ENCODE measurements around the gene DIP2C. TPM values are rescaled to one million over a fixed set of nuclear protein-coding genes. Genes with fewer than 3 reads are reported as not detected.
A peak's percentile ranks its signal among the peaks of the same experiment; 100 is the strongest.
"Not testable (repeated sequence)": the region's sequence is repeated elsewhere in the genome, so short reads cannot be mapped to it uniquely, and the experiment has no call there.

DIP2C gene
- total RNA-seq, 1 donor from 2014 or later: 0.53 TPM

DNA sequence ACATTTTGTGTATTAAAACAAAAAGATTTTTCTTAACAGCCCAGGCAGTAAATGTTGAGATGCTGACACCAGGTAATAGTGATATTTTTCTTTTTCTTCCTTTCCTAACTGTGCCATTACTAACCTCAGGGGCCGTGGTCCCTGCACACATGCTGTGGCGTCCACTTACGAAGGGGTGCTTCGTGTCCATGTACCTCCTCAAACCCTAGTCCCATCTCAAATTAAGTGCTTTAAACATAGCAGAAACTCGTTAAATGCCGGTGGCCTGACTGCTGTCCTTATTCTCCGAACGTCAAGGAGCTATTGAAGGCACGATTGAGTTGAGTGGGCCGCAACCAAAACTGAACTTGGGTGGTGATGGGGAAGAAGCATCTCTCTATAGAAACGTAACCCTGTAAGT is 421.8 kb downstream of the DIP2C start:
- H3K4me3 ChIP-seq (ENCODE audit: low read depth, low read length): no peak overlapping the region
- no peak for FAIRE-seq

DNA sequence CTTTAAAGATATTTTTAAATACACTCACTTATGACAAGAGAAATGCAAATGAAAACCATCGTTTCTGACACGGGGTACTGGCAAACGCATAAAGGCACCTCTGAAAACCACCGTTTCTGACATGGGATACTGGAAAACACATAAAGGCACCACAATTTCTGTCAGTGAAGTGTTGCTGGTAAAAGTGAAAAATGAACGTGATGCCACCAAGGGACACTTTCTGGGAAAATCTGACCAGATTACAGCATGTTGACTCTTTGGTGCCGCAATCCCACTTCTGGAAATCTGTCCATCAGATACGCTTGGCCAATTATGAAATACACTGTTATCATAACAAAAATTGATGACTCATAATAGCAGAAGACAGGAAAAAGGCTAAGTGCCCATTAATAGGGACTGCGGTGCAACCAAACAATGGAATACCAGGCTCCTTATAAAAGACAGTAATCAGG is 422.5 kb downstream of the DIP2C start:
- FAIRE-seq (no peak), DNase-seq (ENCODE audit: low read depth) (peak; percentile 52)
- Histone ChIP-seq H3K36me3 (ENCODE audit: control insufficient read depth, insufficient read depth, low read length) (no peaks in the 10 kb centered on the region), H3K4me3 (ENCODE audit: low read depth, low read length) (no peak overlapping the region), H3K27me3 (ENCODE audit: control insufficient read depth, insufficient read depth, low read length) (no peaks in the 10 kb centered on the region)
- TF ChIP-seq, protein P1, sequence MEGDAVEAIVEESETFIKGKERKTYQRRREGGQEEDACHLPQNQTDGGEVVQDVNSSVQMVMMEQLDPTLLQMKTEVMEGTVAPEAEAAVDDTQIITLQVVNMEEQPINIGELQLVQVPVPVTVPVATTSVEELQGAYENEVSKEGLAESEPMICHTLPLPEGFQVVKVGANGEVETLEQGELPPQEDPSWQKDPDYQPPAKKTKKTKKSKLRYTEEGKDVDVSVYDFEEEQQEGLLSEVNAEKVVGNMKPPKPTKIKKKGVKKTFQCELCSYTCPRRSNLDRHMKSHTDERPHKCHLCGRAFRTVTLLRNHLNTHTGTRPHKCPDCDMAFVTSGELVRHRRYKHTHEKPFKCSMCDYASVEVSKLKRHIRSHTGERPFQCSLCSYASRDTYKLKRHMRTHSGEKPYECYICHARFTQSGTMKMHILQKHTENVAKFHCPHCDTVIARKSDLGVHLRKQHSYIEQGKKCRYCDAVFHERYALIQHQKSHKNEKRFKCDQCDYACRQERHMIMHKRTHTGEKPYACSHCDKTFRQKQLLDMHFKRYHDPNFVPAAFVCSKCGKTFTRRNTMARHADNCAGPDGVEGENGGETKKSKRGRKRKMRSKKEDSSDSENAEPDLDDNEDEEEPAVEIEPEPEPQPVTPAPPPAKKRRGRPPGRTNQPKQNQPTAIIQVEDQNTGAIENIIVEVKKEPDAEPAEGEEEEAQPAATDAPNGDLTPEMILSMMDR (IDR thresholded peaks at IDR 0.05; ENCODE audit: insufficient read depth, low read length, severe bottlenecking): no peak

More for the DNA sequence above, 421.8 kb downstream of the DIP2C start:
- no peaks in the 10 kb centered on the region for H3K36me3 ChIP-seq (ENCODE audit: control insufficient read depth, insufficient read depth, low read length)
- TF ChIP-seq, protein P1 (IDR thresholded peaks at IDR 0.05; ENCODE audit: insufficient read depth, low read length, severe bottlenecking): no peak
- H3K27me3 ChIP-seq (ENCODE audit: control insufficient read depth, insufficient read depth, low read length): no peaks in the 10 kb centered on the region
- DNase-seq (ENCODE audit: low read depth): no peak

DNA sequence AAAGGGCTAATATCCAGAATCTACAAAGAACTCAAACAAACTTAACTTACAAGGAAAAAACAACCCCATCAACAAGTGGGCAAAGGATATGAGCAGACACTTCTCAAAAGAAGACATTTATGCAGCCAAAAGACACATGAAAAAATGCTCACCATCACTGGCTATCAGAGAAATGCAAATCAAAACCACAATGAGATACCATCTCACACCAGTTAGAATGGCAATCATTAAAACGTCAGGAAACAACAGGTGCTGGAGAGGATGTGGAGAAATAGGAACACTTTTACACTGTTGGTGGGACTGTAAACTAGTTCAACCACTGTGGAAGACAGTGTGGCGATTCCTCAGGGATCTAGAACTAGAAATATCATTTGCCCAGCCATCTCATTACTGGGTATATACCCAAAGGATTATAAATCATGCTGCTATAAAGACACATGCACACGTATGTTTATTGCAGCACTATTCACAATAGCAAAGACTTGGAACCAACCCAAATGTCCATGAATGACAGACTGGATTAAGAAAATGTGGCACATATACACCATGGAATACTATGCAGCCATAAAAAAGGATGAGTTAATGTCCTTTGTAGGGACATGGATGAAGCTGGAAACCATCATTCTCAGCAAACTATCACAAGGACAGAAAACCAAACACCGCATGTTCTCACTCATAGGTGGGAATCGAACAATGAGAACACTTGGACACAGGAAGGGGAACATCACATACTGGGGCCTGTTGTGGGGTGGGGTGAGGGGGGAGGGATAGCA is 423.5 kb downstream of the DIP2C start:
- FAIRE-seq; H3K27me3 ChIP-seq (ENCODE audit: control insufficient read depth, insufficient read depth, low read length); H3K36me3 ChIP-seq (ENCODE audit: control insufficient read depth, insufficient read depth, low read length); DNase-seq (ENCODE audit: low read depth); H3K4me3 ChIP-seq (ENCODE audit: low read depth, low read length): not testable (repeated sequence)

DNA sequence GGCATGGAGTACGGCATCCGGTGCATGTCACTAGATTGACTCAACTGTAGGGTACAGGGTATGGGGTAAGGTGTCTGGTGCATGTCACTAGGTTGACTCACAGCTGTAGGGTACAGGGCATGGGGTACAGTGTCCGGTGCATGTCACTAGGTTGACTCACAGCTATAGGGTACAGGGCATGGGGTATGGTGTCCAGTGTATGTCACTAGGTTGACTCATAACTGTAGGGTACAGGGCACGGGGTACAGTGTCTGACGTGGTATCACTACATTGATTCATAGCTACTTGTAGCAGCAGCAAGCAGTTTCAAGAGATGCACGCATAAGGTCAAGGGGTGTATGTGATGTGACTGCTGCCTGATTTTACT is 424.4 kb downstream of the DIP2C start:
- not testable (repeated sequence) for H3K4me3 ChIP-seq (ENCODE audit: low read depth, low read length); FAIRE-seq; DNase-seq (ENCODE audit: low read depth); H3K27me3 ChIP-seq (ENCODE audit: control insufficient read depth, insufficient read depth, low read length); H3K36me3 ChIP-seq (ENCODE audit: control insufficient read depth, insufficient read depth, low read length)

DNA sequence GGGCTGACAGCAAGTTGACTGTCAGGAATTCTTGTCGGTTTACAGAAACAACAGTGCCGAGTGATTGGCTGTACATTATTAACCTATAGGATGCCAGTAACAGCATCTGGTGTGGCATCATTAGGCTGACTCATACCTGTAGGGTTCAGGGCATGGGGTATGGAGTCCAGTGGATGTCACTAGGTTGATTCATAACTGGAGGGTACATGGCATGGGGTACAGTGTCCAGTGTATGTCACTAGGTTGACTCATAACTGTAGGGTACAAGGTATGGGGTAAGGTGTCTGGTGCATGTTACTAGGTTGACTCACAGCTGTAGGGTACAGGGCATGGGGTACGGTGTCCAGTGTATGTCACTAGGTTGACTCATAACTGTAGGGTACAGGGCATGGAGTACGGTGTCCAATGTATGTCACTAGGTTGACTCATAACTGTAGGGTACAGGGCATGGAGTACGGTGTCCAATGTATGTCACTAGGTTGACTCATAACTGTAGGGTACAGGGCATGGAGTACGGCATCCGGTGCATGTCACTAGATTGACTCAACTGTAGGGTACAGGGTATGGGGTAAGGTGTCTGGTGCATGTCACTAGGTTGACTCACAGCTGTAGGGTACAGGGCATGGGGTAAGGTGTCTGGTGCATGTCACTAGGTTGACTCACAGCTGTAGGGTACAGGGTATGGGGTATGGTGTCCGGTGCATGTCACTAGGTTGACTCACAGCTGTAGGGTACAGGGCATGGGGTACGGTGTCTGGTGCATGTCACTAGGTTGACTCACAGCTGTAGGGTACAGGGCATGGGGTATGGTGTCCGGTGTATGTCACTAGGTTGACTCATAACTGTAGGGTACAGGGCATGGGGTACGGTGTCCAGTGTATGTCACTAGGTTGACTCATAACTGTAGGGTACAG is 425.1 kb downstream of the DIP2C start:
- H3K27me3 ChIP-seq (ENCODE audit: control insufficient read depth, insufficient read depth, low read length); DNase-seq (ENCODE audit: low read depth); H3K36me3 ChIP-seq (ENCODE audit: control insufficient read depth, insufficient read depth, low read length); H3K4me3 ChIP-seq (ENCODE audit: low read depth, low read length): not testable (repeated sequence)
- peak; percentile 72 for FAIRE-seq

DNA sequence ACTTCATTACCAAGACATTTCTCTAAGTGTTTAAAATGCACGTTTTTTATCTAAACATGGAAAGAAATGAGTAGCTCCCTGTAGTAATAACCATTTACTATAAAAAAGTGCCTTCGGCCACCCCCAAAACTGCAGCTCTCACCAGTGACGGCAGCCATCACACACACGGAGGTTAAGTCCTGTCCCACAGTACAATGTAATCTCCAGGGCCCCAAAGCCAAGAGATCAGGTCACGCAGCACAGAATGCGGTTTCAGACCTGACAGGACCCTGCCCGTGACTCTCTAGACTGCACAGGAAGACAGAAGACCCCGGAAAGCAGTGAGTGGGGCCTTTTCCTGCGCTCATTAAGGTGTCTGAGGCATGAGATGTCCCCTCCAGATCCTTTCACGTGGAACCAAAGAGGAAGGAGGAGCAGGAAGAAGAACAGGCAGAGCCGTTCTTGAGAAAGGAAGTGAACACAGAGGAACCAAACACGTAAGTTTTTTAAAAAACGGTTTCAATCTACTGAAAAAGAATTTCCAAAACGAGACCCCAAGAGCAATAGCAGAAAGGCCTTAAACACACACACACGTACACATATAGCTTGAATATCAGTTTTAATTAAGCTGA is 428.5 kb downstream of the DIP2C start:
- FAIRE-seq: no peak
- Histone ChIP-seq H3K27me3 (ENCODE audit: control insufficient read depth, insufficient read depth, low read length) (no peaks in the 10 kb centered on the region), H3K4me3 (ENCODE audit: low read depth, low read length) (no peak overlapping the region), H3K36me3 (ENCODE audit: control insufficient read depth, insufficient read depth, low read length) (no peaks in the 10 kb centered on the region)
- TF ChIP-seq, protein P1 (IDR thresholded peaks at IDR 0.05; ENCODE audit: insufficient read depth, low read length, severe bottlenecking): no peak
- DNase-seq (ENCODE audit: low read depth): no peak

All from bronchial epithelial cell (primary cell).